Body of pancreas (tissue), 4 donors: Measurements from ENCODE around the gene C19orf25.

Experiments used
- POLR2A ChIP-seq, 3 donors: fragments of 450-650 bp; IDR thresholded peaks; one replicate each; pipeline ENCODE4 v1.6.1; 2016; ENCODE audit warnings: antibody characterized with exemption in 3 of 3, mild to moderate bottlenecking in 2 of 3
- TF ChIP-seq, protein P1 (sequence below), 7 experiments: fragments of 450-650 bp in 4 of 7; fragments of 200-600 bp in 3 of 7; sonication (generic) in 3 of 7; IDR thresholded peaks; one replicate each; pipeline ENCODE4 v1.5.1; 2016 to 2019; ENCODE audit warnings: antibody characterized with exemption in 7 of 7

DNA sequence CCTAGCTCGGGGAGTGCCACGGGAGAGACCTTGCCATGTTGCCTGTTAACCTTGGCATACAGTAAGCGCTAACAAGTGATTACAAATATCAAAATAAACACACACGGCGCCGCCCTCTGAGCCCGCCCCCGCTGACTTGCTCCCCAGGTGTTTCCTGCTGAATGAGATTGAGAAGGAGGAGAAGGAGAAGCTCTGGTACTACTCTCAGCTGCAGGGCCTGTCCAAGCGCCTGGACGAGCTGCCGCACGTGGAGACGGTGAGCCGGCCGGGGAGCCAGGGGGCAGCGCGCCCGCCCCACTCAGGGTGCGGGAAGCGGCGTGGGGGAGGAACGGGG is 24.0 kb downstream of the C19orf25 start:
- TF ChIP-seq, protein P1, sequence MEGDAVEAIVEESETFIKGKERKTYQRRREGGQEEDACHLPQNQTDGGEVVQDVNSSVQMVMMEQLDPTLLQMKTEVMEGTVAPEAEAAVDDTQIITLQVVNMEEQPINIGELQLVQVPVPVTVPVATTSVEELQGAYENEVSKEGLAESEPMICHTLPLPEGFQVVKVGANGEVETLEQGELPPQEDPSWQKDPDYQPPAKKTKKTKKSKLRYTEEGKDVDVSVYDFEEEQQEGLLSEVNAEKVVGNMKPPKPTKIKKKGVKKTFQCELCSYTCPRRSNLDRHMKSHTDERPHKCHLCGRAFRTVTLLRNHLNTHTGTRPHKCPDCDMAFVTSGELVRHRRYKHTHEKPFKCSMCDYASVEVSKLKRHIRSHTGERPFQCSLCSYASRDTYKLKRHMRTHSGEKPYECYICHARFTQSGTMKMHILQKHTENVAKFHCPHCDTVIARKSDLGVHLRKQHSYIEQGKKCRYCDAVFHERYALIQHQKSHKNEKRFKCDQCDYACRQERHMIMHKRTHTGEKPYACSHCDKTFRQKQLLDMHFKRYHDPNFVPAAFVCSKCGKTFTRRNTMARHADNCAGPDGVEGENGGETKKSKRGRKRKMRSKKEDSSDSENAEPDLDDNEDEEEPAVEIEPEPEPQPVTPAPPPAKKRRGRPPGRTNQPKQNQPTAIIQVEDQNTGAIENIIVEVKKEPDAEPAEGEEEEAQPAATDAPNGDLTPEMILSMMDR (IDR thresholded peaks at IDR 0.05), result no peak
- no peak for TF ChIP-seq POLR2A (IDR thresholded peaks at IDR 0.05)
